Measurements from ENCODE around the gene ARPP21.

- TF ChIP-seq, protein P1, sequence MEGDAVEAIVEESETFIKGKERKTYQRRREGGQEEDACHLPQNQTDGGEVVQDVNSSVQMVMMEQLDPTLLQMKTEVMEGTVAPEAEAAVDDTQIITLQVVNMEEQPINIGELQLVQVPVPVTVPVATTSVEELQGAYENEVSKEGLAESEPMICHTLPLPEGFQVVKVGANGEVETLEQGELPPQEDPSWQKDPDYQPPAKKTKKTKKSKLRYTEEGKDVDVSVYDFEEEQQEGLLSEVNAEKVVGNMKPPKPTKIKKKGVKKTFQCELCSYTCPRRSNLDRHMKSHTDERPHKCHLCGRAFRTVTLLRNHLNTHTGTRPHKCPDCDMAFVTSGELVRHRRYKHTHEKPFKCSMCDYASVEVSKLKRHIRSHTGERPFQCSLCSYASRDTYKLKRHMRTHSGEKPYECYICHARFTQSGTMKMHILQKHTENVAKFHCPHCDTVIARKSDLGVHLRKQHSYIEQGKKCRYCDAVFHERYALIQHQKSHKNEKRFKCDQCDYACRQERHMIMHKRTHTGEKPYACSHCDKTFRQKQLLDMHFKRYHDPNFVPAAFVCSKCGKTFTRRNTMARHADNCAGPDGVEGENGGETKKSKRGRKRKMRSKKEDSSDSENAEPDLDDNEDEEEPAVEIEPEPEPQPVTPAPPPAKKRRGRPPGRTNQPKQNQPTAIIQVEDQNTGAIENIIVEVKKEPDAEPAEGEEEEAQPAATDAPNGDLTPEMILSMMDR (conservative IDR thresholded peaks at IDR 0.05), result no peak
- TF ChIP-seq ZFX (IDR thresholded peaks at IDR 0.05), result no peak
Observed at GRCh38 chr3:35671483-35671882, 32.2 kb downstream of the ARPP21 start.
